Measurements from ENCODE around the gene CCSER1. TPM values are rescaled to one million over a fixed set of nuclear protein-coding genes. Genes with fewer than 3 reads are reported as not detected.

The CCSER1 gene
- total RNA-seq, 4 donors from 2014 or later = 4.0 to 6.0 (median 4.8) TPM

DNA sequence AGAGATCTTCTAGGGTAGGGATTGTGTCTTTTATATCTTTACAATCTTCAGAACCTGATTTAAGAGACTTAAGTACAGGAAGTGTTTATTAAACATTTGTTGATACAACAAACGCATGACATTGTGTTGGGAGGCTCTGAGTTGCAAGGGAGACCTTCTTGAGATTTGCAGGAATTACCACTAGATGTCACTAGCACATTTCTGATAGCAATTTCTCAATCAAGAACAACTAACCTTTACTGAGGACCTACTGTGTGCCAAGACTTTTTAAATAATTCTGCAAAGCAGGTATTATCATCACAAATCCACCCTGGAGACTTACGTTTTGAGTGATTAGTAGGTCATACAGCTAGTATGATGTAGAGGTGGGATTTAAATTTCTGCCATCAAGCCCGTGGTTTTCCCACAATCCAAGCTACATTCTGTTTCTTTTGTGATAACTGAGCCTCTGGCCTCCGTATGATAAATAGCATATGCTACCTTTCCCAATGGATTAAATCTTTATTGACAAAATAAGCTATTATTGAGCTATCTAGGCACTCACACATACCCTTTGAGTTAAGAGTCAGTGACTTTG, 986.0 kb downstream of the CCSER1 start:
- no peak overlapping the region for H3K27ac ChIP-seq
- TF ChIP-seq, protein P1, sequence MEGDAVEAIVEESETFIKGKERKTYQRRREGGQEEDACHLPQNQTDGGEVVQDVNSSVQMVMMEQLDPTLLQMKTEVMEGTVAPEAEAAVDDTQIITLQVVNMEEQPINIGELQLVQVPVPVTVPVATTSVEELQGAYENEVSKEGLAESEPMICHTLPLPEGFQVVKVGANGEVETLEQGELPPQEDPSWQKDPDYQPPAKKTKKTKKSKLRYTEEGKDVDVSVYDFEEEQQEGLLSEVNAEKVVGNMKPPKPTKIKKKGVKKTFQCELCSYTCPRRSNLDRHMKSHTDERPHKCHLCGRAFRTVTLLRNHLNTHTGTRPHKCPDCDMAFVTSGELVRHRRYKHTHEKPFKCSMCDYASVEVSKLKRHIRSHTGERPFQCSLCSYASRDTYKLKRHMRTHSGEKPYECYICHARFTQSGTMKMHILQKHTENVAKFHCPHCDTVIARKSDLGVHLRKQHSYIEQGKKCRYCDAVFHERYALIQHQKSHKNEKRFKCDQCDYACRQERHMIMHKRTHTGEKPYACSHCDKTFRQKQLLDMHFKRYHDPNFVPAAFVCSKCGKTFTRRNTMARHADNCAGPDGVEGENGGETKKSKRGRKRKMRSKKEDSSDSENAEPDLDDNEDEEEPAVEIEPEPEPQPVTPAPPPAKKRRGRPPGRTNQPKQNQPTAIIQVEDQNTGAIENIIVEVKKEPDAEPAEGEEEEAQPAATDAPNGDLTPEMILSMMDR (IDR thresholded peaks at IDR 0.05) = peak in 4 of 5 experiments; percentile 11 to 33 (median 20)
- no peak for TF ChIP-seq POLR2A (IDR thresholded peaks at IDR 0.05)
- H3K27me3 ChIP-seq = no peaks in the 10 kb centered on the region
- peaks cover 0 to 4% (median 0%) of the 10 kb centered on the region in 4 donors for H3K9me3 ChIP-seq
- no peaks in the 10 kb centered on the region for H3K36me3 ChIP-seq
- H3K4me1 ChIP-seq = no peaks in the 10 kb centered on the region
- no peak overlapping the region for H3K4me3 ChIP-seq
- DNase-seq (ENCODE audit: low spot score in 2 of 2) = no peak
- 50% methylated on average over 4 of the region's 4 CpGs for WGBS, 2 donors

DNA sequence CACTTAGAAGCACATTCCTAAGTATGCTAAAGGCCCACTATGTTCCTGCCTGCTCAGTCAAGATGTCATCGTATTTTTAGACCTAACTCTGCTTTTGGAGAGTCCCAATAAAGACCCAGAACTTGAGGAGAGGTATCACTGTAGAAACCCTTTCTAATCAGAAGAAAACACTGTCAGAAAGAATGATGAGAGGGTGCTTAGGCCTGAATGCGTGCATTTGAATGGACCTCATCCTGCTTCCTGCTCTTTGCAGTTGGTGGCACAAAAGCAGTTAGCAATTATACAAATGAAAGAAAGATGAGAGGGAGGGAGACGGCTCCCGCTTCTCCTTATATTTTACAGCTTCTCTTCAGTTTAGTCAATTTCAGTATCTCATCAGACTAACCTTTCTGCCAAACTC, 987.2 kb downstream of the CCSER1 start:
- Histone ChIP-seq H3K9me3 (peaks cover 0 to 4% (median 0%) of the 10 kb centered on the region in 4 donors), H3K4me1 (no peaks in the 10 kb centered on the region), H3K4me3 (no peak overlapping the region), H3K36me3 (no peaks in the 10 kb centered on the region), H3K27ac (no peak overlapping the region), H3K27me3 (no peaks in the 10 kb centered on the region)
- no peak for DNase-seq (ENCODE audit: low spot score in 2 of 2)
- no peak for TF ChIP-seq EP300 (IDR thresholded peaks at IDR 0.05)
- TF ChIP-seq, protein P1 (IDR thresholded peaks at IDR 0.05) = no peak
- WGBS, 2 donors = 81 to 88% methylated on average over 4 of the region's 4 CpGs

DNA sequence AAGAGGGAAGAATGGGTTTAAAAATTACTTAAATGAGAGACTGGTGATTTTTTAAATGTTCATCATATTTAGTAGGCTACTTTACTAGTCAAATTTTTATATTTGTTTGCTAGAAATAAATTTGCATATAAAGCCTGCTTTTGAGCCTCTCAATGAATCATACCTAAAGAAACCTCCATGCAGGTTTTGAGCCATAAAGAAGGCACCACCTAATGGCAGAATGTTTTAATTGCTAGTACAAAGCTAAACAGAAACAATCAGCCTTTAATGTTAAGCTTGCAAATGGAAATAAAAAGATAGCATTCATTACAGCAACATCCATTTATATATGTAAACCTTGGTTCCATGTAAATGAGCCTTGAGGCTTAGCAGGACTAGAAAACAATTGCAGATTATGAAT, 989.7 kb downstream of the CCSER1 start:
- Histone ChIP-seq H3K27ac (no peak overlapping the region), H3K4me3 (no peak overlapping the region), H3K36me3 (no peaks in the 10 kb centered on the region), H3K9me3 (peaks cover 0 to 4% (median 0%) of the 10 kb centered on the region in 4 donors), H3K27me3 (no peaks in the 10 kb centered on the region), H3K4me1 (no peaks in the 10 kb centered on the region)
- TF ChIP-seq EP300 (IDR thresholded peaks at IDR 0.05) = no peak
- TF ChIP-seq, protein P1 (IDR thresholded peaks at IDR 0.05) = no peak
- no peak for TF ChIP-seq POLR2A (IDR thresholded peaks at IDR 0.05)
- no peak for DNase-seq (ENCODE audit: low spot score in 2 of 2)

DNA sequence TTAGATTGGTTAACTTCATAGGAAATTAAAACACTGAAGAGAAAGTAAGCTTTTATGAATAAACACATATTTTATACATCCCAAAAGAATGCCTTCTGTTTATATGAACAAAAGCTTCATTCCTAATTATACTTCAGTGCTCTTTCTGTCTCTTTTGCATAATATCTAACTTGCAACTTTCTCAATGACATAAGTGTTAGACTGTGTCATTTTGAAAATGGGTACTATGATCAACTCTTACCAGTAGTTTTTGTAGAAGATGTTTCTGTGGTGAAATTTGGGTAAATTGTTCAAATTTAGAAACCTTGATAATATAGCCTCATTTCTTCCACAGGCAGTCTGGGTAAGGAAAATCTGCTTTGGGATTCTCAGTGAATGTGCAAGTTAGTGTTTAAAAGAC, 991.4 kb downstream of the CCSER1 start:
- peaks cover 0 to 4% (median 0%) of the 10 kb centered on the region in 4 donors for H3K9me3 ChIP-seq
- TF ChIP-seq EP300 (IDR thresholded peaks at IDR 0.05) (no peak), POLR2A (IDR thresholded peaks at IDR 0.05) (no peak)
- TF ChIP-seq, protein P1 (IDR thresholded peaks at IDR 0.05) = no peak
- DNase-seq (ENCODE audit: low spot score in 2 of 2) = no peak
- no peaks in the 10 kb centered on the region for H3K36me3 ChIP-seq
- H3K27me3 ChIP-seq = no peaks in the 10 kb centered on the region
- no peak overlapping the region for H3K27ac ChIP-seq
- no peaks in the 10 kb centered on the region for H3K4me1 ChIP-seq
- no peak overlapping the region for H3K4me3 ChIP-seq

DNA sequence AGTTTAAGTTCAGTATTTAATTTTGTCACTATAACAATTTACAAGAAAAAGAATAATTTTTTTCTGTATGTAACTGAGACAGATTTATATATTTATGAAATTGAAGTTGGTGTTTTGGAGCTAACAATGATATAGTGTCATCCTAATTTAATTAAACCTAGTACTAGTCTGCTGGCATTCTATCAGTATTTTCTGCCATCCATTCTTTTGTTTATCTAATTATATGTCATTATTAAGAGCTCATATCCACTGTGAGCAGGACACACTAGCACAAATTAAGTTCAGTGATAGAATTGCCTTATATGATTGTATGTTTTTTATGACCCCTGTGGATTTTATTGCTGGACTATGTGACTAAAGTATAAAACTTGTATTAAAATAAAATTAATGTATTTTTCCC, 996.5 kb downstream of the CCSER1 start:
- TF ChIP-seq EP300 (IDR thresholded peaks at IDR 0.05) (no peak), POLR2A (IDR thresholded peaks at IDR 0.05) (no peak)
- TF ChIP-seq, protein P1 (IDR thresholded peaks at IDR 0.05) = no peak
- Histone ChIP-seq H3K27me3 (no peaks in the 10 kb centered on the region), H3K36me3 (no peaks in the 10 kb centered on the region), H3K9me3 (no peaks in the 10 kb centered on the region), H3K4me3 (no peak overlapping the region), H3K4me1 (no peaks in the 10 kb centered on the region), H3K27ac (no peak overlapping the region)
- no peak for DNase-seq (ENCODE audit: low spot score in 2 of 2)
